GM10248 (cell line): ENCODE results near the gene SLC20A1.

Experiments
- CTCF ChIA-PET: fragments of 300-600 bp; sonication (Branson Sonifier 250); formaldehyde crosslinking; extraction: SDS; loops from one replicate; lab custom pipeline; 2021; ENCODE audit warnings: antibody characterized with exemption; lab: Yijun Ruan, JAX
- POLR2A ChIA-PET: fragments of 350-650 bp; sonication (Branson Sonifier 250); formaldehyde crosslinking; extraction: SDS; loops from one replicate; lab custom pipeline; 2020; ENCODE audit warnings: antibody characterized with exemption; lab: Yijun Ruan, JAX
- DNase-seq: peaks from one replicate; pipeline ENCODE4 v3.0.0; 2012; ENCODE audit errors: extremely low spot score
- CTCF ChIP-seq: IDR thresholded peaks from 2 replicates; pipeline ENCODE4 v1.5.1; 2012; ENCODE audit warnings: mild to moderate bottlenecking, low read depth; ENCODE audit errors: extremely low read depth, missing control alignments, control extremely low read depth

SLC20A1 gene

GRCh38 chr2:112670252-112671022, 24.7 kb downstream of the SLC20A1 start:
- ChIA-PET CTCF (interaction anchor here (0.9 to 10.4 kb wide), 9 partner anchors 12 to 272 kb away, joined by 3 to 67 read pairs (median 7); partner anchors contain the start of gene SLC20A1), POLR2A (interaction anchor here (0.6 to 1.3 kb wide), 5 partner anchors 12 to 64 kb away, joined by 3 to 9 read pairs (median 8); no protein-coding TSS in a partner anchor)
- no peak for DNase-seq
- TF ChIP-seq CTCF, result no peak

DNA sequence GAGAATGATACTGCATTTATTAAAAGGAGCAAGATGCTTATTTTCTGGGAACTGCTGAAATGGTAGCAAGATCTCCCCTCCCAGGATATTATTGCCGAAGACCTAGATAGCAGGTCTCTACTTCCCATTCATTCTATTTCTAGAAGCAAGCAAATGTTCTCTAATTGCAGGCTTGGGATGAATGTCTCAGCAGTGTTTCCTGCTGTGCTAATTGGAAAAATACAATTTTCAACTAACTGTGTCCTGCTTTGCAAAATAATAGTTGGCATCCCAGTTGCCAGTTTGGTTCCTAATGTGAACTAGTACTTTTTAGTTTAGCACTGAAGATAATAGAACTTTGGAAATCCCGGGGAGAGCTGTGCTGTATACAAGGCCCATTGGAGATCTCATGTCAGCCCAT, 26.1 kb downstream of the SLC20A1 start:
- no peak for TF ChIP-seq CTCF
- POLR2A ChIA-PET, result interaction anchor here (1.0 kb wide), 1 partner anchor 25 kb away, joined by 3 read pairs; no protein-coding TSS in a partner anchor
- no peak for DNase-seq
- CTCF ChIA-PET, result interaction anchor here (1.2 to 10.4 kb wide), 5 partner anchors 14 to 54 kb away, joined by 3 to 67 read pairs (median 16); no protein-coding TSS in a partner anchor

GRCh38 chr2:112673008-112673407, 27.3 kb downstream of the SLC20A1 start:
- TF ChIP-seq CTCF, result no peak
- DNase-seq, result no peak
- ChIA-PET POLR2A (no interaction called here), CTCF (interaction anchor here (1.0 to 10.4 kb wide), 7 partner anchors 10 to 53 kb away, joined by 3 to 67 read pairs (median 4); no protein-coding TSS in a partner anchor)

DNA sequence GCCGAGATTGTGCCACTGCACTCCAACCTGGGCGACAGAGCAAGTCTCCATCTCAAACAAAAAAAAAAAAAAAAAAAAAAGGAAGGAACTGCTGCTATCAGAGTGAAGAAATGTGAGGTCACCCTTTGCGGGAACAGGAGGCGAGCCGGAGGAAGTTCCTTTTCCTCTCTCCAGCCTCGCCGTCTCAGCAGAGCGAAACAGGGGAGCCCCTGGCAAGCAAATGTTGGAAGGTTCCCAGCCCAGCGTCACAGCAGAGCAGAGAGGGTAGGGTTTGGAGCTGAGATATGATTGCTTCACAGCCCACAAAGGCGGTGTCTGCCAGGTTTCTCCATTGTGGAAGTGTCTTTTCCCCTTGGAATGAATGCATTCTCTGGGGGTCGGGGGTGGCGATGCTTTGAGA, 28.5 kb downstream of the SLC20A1 start:
- ChIA-PET POLR2A (interaction anchor here (1.1 to 1.7 kb wide), 2 partner anchors 9 to 29 kb away, joined by 3 read pairs; partner anchors contain the start of gene SLC20A1), CTCF (interaction anchor here (1.0 to 10.4 kb wide), 8 partner anchors 11 to 74 kb away, joined by 3 to 67 read pairs (median 6); no protein-coding TSS in a partner anchor)
- no peak for TF ChIP-seq CTCF
- no peak for DNase-seq

- ChIA-PET CTCF (interaction anchor here (1.1 to 3.2 kb wide), 6 partner anchors 8 to 206 kb away, joined by 3 to 19 read pairs (median 4); no protein-coding TSS in a partner anchor), POLR2A (no interaction called here)
- DNase-seq, result no peak
- TF ChIP-seq CTCF, result no peak
Measured at GRCh38 chr2:112679484-112679883, 33.7 kb downstream of the SLC20A1 start.

- ChIA-PET CTCF (interaction anchor here (1.0 to 3.2 kb wide), 3 partner anchors 11 to 40 kb away, joined by 3 to 19 read pairs (median 3); no protein-coding TSS in a partner anchor), POLR2A (no interaction called here)
- DNase-seq, result no peak
- TF ChIP-seq CTCF, result no peak
Measured at GRCh38 chr2:112680666-112681101, 34.9 kb downstream of the SLC20A1 start.
